OCI-M2 (cell line): ENCODE measurements around the gene ATAD3C.
"Not testable (repeated sequence)": the region's sequence is repeated elsewhere in the genome, so short reads cannot be mapped to it uniquely, and the experiment has no call there.

Source experiments
- DNase-seq: peaks from one replicate; lab custom pipeline; 2025; ENCODE audit not compliant: unreplicated experiment; lab: John Stamatoyannopoulos, UW

The ATAD3C gene

DNA sequence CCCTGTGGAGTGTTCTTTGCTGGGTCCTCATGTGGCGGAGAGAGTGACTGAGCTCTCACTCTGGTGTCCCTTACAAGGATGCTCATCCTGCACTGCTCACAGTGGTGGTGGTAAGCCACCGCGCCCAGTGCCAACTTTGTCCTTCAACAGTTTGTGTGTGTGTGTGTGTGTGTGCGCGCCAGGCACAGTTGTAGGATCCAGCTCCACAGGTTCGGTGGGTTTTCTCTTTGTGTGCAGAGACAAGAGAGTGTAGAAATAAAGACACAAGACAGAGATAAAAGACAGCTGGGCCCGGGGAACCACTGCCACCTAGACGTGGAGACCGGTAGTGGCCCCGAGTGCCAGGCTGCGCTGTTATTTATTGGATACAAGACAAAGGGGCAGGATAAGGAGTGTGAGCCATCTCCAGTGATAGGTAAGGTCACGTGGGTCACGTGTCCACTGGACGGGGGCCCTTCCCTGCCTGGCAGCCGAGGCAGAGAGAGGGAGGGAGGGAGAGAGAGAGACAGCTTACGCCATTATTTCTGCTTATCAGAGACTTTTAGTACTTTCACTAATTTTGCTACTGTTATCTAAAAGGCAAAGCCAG is 55.4 kb downstream of the ATAD3C start:
- DNase-seq = peak; percentile 52

DNA sequence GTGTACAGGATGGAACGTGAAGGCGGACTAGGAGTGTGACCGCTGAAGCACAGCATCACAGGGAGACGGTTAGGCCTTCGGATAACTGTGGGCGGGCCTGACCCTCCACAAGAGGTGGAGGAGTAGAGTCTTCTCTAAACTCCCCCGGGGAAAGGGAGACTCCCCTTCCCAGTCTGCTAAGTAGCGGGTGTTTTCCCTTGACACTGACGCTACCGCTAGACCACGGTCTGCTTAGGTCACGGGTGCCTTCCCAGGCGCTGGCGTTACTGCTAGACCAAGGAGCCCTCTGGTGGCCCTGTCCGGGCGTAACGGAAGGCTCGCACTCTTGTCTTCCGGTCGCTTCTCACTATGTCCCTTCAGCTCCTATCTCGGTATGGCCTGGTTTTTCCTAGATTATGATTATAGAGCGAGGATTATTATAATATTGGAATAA is 55.9 kb downstream of the ATAD3C start:
- peak; percentile 14 for DNase-seq

DNA sequence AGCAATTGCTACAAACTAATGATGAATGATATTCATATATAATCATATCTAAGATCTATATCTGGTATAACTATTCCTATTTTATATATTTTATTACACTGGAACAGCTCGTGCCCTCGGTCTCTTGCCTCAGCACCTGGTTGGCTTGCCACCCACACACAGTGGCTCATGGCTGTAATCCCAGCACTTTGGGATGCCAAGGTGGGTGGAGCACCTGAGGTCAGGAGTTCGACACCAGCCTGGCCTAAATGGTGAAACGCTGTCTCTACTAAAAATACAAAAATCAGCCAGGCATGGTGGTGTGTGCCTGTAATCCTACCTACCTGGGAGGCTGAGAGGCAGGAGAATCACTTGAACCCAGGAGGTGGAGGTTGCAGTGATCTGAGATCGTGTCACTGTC is 56.3 kb downstream of the ATAD3C start:
- not testable (repeated sequence) for DNase-seq

DNA sequence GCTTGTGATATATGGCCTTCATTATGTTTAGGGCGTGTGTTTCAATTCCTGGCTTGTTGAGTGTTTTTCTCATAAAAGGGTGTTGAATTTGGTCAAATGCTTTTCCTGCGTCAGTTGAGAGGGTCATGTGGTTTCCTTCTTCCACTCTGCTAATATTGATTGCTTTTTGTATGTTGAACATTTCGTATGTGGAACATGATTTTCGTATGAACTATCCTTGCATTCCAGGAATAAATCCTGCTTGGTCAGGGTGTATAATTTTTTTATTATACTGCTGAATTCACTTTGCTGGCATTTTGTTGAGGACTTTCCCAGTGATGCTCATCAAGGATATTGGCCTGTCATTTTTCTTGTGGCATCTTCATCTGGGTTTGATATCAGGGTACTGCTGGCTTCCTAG is 57.8 kb downstream of the ATAD3C start:
- DNase-seq = no peak

DNA sequence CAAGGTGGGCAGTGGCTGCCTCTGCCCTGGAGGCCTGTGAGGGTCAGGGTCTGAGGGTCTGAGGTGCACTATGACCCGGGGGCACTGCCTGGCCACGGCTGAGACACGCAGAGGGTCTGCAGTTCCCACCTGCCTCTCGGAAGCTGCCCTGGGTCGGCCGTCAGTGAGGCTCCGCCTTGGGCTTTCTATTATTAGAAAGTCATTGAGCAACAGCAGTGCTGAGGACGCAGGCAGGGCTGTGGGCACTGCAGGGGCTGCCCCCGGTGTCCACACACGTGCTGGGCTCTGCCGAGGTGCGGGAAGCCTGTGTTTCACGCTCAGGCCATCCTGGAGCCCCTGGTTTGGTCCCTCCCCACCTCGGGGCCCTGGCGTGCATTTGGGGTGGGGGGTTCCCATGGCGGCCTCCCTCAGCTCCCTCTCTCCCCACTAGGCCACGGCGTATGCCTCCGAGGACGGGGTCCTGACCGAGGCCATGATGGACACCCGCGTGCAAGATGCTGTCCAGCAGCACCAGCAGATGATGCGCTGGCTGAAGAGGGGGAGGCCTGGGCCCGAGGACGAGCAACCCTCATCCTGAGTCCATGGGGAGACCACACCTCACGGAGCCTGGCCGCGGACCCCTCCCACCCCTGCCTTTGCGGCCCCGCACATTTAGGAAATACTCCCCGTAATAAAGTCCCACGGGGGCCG is 59.4 kb downstream of the ATAD3C start:
- not testable (repeated sequence) for DNase-seq

DNA sequence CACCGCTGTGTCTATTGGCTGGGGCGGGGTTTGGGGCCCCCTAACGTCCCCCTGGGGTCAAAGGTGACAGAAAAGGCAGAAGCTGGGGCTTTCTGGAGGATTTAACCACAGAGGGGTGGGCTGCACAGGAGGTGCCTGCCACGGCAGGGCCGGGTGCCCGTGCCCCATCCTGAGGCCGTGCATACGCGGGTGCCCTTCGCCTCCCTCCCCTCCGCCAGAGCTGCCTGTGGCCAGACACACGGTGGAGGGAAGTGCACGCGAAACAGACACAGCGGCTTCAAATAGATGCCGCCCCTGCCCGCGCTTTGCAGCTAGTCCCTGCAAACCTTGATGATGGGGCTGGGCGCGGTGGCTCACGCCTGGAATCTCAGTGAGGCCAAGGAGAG is 60.0 kb downstream of the ATAD3C start:
- not testable (repeated sequence) for DNase-seq

DNA sequence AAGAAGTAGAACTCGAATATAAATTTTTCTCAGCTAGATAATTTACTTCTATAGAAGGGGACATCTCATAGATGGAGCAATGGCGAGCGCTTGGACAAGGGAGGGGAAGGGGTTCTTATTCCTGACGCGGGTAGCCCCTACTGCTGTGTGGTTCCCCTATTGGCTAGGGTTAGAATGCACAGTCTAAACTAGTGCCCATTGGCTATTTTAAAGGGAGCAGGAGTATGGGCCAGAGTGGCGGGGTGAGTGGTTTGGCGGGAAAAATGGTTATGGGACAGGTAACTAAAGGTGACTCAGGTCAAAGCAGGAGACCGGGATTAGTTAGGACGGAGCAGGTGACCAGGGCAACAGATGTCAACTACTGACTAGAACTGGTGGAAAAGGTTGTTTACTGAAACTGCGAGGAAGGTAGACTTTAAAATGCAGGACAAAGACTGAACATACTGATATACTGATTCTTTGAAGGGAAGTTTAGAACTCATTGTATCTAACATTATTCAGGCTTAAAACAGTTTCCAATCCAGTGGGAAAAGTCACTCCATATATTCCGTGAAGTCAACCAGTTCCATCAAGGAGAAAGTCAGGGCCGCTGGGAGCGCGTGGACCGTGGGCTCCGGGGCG is 61.5 kb downstream of the ATAD3C start:
- DNase-seq = peak; percentile 6

DNA sequence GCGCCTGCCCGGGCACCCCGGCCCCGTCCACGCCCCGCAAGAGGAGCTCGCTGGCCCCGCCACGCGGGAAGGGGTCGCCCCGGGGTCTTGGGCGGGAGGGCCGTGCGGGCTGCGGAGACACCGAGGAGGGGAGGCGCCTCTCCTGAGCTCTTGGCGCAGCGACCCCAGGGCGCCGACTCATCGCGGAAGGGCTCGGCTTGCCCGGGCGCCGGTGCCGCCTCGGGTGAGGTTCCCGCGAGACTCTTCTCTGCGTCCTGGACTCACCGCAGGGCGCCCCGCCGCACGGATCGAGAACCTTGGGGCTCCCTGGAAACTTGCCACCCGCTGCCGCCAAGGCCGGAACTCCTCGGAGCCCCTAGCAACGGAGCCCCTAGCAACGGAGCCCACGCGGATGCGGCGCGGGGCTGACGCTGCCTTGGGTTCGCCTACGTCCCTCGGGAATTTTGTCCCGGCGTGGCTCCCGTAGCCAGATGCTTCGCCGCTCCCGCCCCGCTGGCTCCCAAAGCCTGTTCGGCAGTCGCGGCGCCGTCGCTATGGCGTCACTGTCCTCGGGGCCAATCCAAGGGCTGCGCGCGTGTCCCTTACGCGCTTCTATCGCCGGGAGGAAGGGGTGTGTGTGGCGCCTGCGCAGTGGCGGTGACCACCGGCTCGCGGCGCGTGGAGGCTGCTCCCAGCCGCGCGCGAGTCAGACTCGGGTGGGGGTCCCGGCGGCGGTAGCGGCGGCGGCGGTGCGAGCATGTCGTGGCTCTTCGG is 62.2 kb downstream of the ATAD3C start, which contains the start of gene ATAD3A:
ATAD3A (plus strand) TSS at position 630 of the 753 bp plus-strand sequence; CDS start at position 737, 107 bp downstream.
- DNase-seq = peak; percentile 54

DNA sequence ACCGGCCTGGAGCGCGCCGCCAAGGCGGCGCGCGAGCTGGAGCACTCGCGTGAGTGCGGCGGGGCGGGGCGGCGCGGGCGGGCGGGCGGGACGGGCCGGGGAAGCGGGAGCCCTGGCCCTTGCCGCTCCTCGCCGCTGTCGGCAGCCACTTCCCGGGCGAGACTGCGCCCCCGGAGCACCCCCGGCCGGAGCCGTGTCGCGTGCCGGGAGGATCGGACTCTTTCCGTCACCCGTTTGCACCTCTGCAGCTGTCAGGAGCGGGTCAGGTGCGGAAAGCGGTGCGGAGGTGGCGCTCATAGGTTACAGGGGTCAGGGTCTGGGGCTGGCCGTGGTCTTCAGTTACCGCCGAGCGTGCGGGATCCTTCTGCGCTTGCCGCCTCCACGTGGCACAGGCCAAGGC is 62.9 kb downstream of the ATAD3C start:
- DNase-seq = not testable (repeated sequence)

DNA sequence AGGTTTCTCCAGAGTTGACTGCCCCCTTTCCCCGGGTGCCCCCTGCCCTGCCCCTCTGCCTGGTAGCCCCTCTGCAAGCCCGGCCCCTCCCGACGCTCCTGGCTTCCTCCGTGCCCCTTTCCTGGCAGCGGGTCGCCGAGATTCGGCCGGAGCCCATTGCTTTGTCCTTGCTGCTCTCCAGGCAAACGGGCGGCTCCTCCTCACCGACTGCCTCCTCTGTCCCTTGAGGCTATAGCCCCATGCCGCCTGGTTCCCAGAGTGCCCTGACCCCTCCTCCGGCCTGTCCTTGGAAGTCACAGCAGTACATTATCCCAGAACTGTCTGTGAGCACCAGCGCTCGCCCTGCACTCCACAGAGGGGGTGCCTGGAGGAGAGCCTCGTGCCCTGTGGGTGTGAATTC is 64.2 kb downstream of the ATAD3C start:
- DNase-seq = not testable (repeated sequence)

DNA sequence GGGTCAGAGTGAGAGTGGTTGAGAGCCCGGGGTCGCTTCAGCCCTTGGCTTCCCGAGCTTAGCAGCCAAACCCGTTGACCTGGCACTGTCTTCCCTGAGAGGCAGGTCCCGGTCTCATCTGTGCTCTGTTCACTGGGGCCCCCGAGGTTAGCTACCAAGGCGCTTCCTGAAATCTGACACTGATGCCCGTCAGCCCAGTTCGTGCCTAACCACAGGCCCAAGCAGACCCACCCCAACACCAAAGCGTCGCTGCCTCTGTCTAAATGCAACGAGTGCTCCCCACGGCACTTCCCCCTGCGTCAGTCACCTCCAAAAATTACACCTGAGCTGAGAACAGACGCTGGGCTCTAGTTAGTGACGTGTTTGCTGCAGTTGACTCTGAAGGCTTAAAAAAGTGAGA is 64.9 kb downstream of the ATAD3C start:
- DNase-seq = not testable (repeated sequence)

DNA sequence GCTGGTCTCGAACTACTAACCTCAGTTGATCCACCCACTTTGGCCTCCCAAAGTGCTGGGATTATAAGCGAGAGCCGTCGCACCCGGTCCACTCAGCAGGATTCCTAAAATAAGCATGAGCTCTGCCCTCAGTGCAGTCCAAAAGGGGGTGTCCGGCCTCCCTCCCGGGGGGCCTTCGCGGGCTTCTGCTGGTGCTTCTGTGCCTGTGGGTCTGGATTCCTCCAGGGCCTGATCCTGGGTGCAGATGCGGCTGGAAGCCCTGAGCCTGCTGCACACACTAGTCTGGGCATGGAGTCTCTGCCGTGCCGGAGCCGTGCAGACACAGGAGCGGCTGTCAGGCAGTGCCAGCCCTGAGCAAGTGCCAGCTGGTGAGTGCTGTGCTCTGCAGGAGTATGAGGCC is 67.4 kb downstream of the ATAD3C start:
- not testable (repeated sequence) for DNase-seq

DNA sequence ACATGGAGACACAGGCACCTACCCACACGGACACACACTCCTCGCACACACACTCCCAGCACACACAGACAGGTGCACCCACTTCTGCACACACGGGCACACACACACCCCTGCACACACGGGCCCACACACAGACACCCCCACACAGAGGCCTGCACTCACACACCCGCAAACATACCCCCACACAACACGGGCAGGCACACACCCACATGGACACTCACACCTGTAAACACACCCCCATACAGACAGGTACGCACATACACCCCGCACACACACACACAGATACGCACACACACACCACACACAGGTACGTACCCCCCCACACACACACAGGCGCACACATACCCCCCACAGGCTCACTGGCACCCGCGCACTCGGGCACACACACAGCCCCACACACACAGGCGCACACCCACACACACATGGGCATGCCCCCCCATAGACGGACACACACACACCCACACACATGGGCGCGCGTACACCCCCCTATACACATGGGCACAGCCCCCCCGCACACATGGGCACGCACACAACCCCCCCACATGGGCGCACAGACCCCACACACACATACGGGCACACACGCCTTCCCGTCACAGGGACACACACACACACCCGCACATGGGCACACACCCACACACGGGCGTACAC is 68.6 kb downstream of the ATAD3C start:
- no peak for DNase-seq

DNA sequence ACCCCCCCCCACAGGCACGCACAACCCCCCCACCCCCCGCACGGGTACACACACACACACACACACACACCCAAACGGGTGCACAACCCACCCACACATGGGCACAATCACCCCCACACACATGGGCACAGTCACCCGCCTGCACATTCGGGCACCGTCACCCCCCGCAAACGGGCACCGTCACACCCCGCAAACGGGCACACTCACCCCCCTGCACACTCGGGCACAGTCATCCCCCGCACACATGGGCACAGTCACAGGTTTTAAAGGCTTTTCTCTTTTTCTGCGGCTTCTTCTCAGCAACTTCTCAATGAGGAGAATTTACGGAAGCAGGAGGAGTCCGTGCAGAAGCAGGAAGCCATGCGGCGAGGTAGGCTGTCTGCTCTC is 69.1 kb downstream of the ATAD3C start:
- DNase-seq = not testable (repeated sequence)
